Measurements from ENCODE around the gene EPHX1.

GRCh38 chr1:225875044-225875815 is 65.3 kb downstream of the EPHX1 start:
- TF ChIP-seq POLR2AphosphoS5 (IDR thresholded peaks at IDR 0.05): peak in 2 of 3 donors; percentile 34 to 59
- TF ChIP-seq EP300 (IDR thresholded peaks at IDR 0.05; ENCODE audit: low read depth): no peak
- no peak for TF ChIP-seq CTCF (IDR thresholded peaks at IDR 0.05)

All from transverse colon (tissue), 4 donors.